Measurements from ENCODE around the gene SLC38A4.

- TF ChIP-seq CTCF (IDR thresholded peaks at IDR 0.05) (no peak), POLR2A (IDR thresholded peaks at IDR 0.05) (no peak)
Observed at GRCh38 chr12:46858368-46858767, 32.6 kb upstream of the SLC38A4 start.
